ENCODE measurements around the gene PTTG1. TPM values are rescaled to one million over a fixed set of nuclear protein-coding genes. Genes with fewer than 3 reads are reported as not detected.

Gene PTTG1
- total and polyA plus RNA-seq, 2 of the 8 experiments (the other 6 are each of a cell fraction or from before 2014, with no cell fraction given): 240 to 478 TPM

GRCh38 chr5:160450164-160450932, 28.7 kb downstream of the PTTG1 start:
- Histone ChIP-seq H4K8ac (ENCODE audit: extremely low read depth, insufficient read depth, low read length) (no peak overlapping the region), H3K9me3 (ENCODE audit: insufficient read depth in 2 of 2, low read depth in 1 of 2, low read length in 1 of 2) (0 out of 4 replicates have a peak, but pooled peaks cover 0 to 3% of the 10 kb centered on the region in 2 experiments), H4K20me1 (replicated peaks in 1 of 2; ENCODE audit: control insufficient read depth in 1 of 2, insufficient read depth in 2 of 2, low read length in 2 of 2) (no peaks in the 10 kb centered on the region), H3K14ac (ENCODE audit: insufficient read length) (no peak overlapping the region), H3K4me2 (ENCODE audit: insufficient read depth in 1 of 2, low read depth in 2 of 2, low read length in 2 of 2) (no peak overlapping the region), H2BK20ac (ENCODE audit: low read length) (no peak overlapping the region), H2BK15ac (ENCODE audit: low read length) (no peak overlapping the region), H4K91ac (replicated peaks; ENCODE audit: insufficient read length, low read length) (no peak overlapping the region), H3K79me1 (ENCODE audit: low read depth, low read length) (no peaks in the 10 kb centered on the region), H3K4ac (replicated peaks; ENCODE audit: insufficient read length, low read depth, low read length) (no peak overlapping the region), H2BK120ac (replicated peaks; ENCODE audit: low read depth, low read length) (no peak overlapping the region), H3K4me1 (replicated peaks in 1 of 4; ENCODE audit: control insufficient read depth in 3 of 4, insufficient read depth in 4 of 4, low read length in 3 of 4) (no peaks in the 10 kb centered on the region), H3K27me3 (replicated peaks in 1 of 4; ENCODE audit: control insufficient read depth in 3 of 4, extremely low read depth in 1 of 4, insufficient read depth in 3 of 4, low read length in 3 of 4) (no peaks in the 10 kb centered on the region), H3K27ac (ENCODE audit: low read depth, low read length) (no peak overlapping the region), H4K5ac (ENCODE audit: insufficient read length, low read depth, low read length) (no peak overlapping the region), H2AK5ac (ENCODE audit: low read depth, low read length) (no peak overlapping the region), H2AFZ (ENCODE audit: low read length) (no peak overlapping the region), H2BK5ac (ENCODE audit: low read depth, low read length) (no peak overlapping the region), H3K4me3 (ENCODE audit: extremely low read depth in 1 of 4, insufficient read depth in 2 of 4, low read depth in 3 of 4, low read length in 4 of 4) (no peak overlapping the region), H3K36me3 (ENCODE audit: control insufficient read depth in 2 of 4, insufficient read depth in 4 of 4, low read length in 3 of 4) (no peaks in the 10 kb centered on the region), H3K56ac (replicated peaks; ENCODE audit: insufficient read length, low read depth, low read length) (no peak overlapping the region), H3K23ac (ENCODE audit: insufficient read length) (no peak overlapping the region), H3K79me2 (ENCODE audit: control insufficient read depth in 1 of 2, insufficient read depth in 2 of 2, low read length in 2 of 2) (no peaks in the 10 kb centered on the region), H3K18ac (ENCODE audit: extremely low read depth, low read length) (no peak overlapping the region), H3K9ac (replicated peaks in 1 of 4; ENCODE audit: extremely low read depth in 1 of 4, low read depth in 3 of 4, low read length in 3 of 4) (no peak overlapping the region), H3K23me2 (ENCODE audit: low read depth, low read length) (no peaks in the 10 kb centered on the region), H2BK12ac (ENCODE audit: low read depth, low read length) (no peak overlapping the region)
- ChIA-PET POLR2A (ENCODE audit: partially characterized antibody) (no interaction called here), CTCF (ENCODE audit: partially characterized antibody) (no interaction called here)
- no peak for FAIRE-seq
- WGBS, 2 experiments (ENCODE audit: extremely low coverage in 1 of 2, insufficient coverage in 1 of 2, insufficient read length in 1 of 2, insufficient replicate concordance in 2 of 2, low coverage in 1 of 2, low lambda C conversion rate in 2 of 2, missing lambda C conversion rate in 1 of 2): 95% methylated on average over 9 of the region's 9 CpGs; no CpG with 5 or more reads in 1 of the 2 experiments
- no peak for TF ChIP-seq EGR1 (IDR thresholded peaks at IDR 0.05; ENCODE audit: borderline replicate concordance, low read depth, low read length)
- no peak for DNase-seq (ENCODE audit: low read depth in 1 of 2, low spot score in 2 of 2)
